Vagina (tissue), 2 donors: ENCODE results near the gene INS. TPM values are rescaled to one million over a fixed set of nuclear protein-coding genes. Genes with fewer than 3 reads are reported as not detected.

Experiments used
- DNase-seq, 2 donors: peaks; one replicate each; pipeline ENCODE4 v3.0.0-alpha.2; 2017; ENCODE audit errors: extremely low spot score in 2 of 2
- H3K27ac ChIP-seq: fragments of 200-600 bp; sonication (generic); one replicate; pipeline ENCODE4 v1.5.1; 2019
- H3K27me3 ChIP-seq: fragments of 200-600 bp; sonication (generic); one replicate; pipeline ENCODE4 v1.5.1; 2019
- H3K36me3 ChIP-seq, 2 donors: fragments of 200-600 bp; sonication (generic); one replicate each; pipeline ENCODE4 v1.5.1; 2017 to 2019
- H3K4me1 ChIP-seq: fragments of 200-600 bp; sonication (generic); one replicate; pipeline ENCODE4 v1.5.1; 2019
- H3K4me3 ChIP-seq, 2 donors: fragments of 200-600 bp; sonication (generic); 1 replicate in 1 of 2; 2 replicates in 1 of 2; pipeline ENCODE4 v1.5.1; 2016 to 2019
- H3K9me3 ChIP-seq: fragments of 200-600 bp; sonication (generic); one replicate; pipeline ENCODE4 v1.5.1; 2019
- CTCF ChIP-seq, 3 experiments: fragments of 450-650 bp in 2 of 3; fragments of 200-600 bp in 1 of 3; sonication (generic) in 1 of 3; IDR thresholded peaks; one replicate each; pipeline ENCODE4 v1.5.1; 2017 to 2019; ENCODE audit warnings: antibody characterized with exemption in 3 of 3, mild to moderate bottlenecking in 2 of 3, moderate library complexity in 2 of 3
- POLR2A ChIP-seq, 2 donors: fragments of 450-650 bp; IDR thresholded peaks; one replicate each; pipeline ENCODE4 v1.6.1; 2017; ENCODE audit warnings: antibody characterized with exemption in 2 of 2, mild to moderate bottlenecking in 2 of 2, moderate library complexity in 2 of 2
- POLR2AphosphoS5 ChIP-seq, 2 donors: sonication (generic); formaldehyde crosslinking; IDR thresholded peaks; one replicate each; pipeline ENCODE4 v1.9.0; 2017; ENCODE audit warnings: antibody characterized with exemption in 2 of 2, mild to moderate bottlenecking in 2 of 2, low read depth in 1 of 2; ENCODE audit not compliant: insufficient read depth in 1 of 2
- intact Hi-C: fragments of 100-400 bp; cut with DNase I; formaldehyde crosslinking; loops from one replicate; pipeline ENCODE4 v1.15.1; 2023
- total RNA-seq: library from RNA; depleted of rRNA; stranded (reverse); fragments of >200 nt; gene quantifications from one replicate; pipeline ENCODE4 v1.2.3, GENCODE V29; 2016

The INS gene
- total RNA-seq, 1 donor from 2014 or later: not detected

GRCh38 chr11:2153581-2154194, 7.3 kb downstream of the INS start:
- H3K36me3 ChIP-seq: no peaks in the 10 kb centered on the region
- H3K4me3 ChIP-seq: no peak overlapping the region
- no peak overlapping the region for H3K27ac ChIP-seq
- no peak for DNase-seq
- H3K9me3 ChIP-seq: no peaks in the 10 kb centered on the region
- no peak for TF ChIP-seq POLR2A (IDR thresholded peaks at IDR 0.05)
- no peak for TF ChIP-seq CTCF (IDR thresholded peaks at IDR 0.05)
- no peak for TF ChIP-seq POLR2AphosphoS5 (IDR thresholded peaks at IDR 0.05; ENCODE audit: insufficient read depth in 1 of 2, low read depth in 1 of 2)
- peaks cover 4% of the 10 kb centered on the region for H3K4me1 ChIP-seq
- no peaks in the 10 kb centered on the region for H3K27me3 ChIP-seq
- intact Hi-C loops: loop anchor here (5.0 to 10.0 kb wide), 4 partner anchors 271 to 499 kb away; partner anchors contain the start of genes KRTAP5-6 and TNNI2

GRCh38 chr11:2151500-2152257, 9.3 kb downstream of the INS start:
- Histone ChIP-seq H3K4me3 (peak overlapping the region in 1 of 2 donors; percentile 22), H3K27me3 (peaks cover 5% of the 10 kb centered on the region), H3K27ac (no peak overlapping the region), H3K36me3 (no peaks in the 10 kb centered on the region), H3K9me3 (no peaks in the 10 kb centered on the region), H3K4me1 (peaks cover 4% of the 10 kb centered on the region)
- peak in 1 of 2 donors; percentile 90 for DNase-seq
- TF ChIP-seq CTCF (IDR thresholded peaks at IDR 0.05) (peak; percentile 97 to 98 (median 98)), POLR2A (IDR thresholded peaks at IDR 0.05) (no peak)
- intact Hi-C loops: loop anchor here (5.0 to 10.0 kb wide), 4 partner anchors 269 to 497 kb away; partner anchors contain the start of genes KRTAP5-6 and TNNI2

DNA sequence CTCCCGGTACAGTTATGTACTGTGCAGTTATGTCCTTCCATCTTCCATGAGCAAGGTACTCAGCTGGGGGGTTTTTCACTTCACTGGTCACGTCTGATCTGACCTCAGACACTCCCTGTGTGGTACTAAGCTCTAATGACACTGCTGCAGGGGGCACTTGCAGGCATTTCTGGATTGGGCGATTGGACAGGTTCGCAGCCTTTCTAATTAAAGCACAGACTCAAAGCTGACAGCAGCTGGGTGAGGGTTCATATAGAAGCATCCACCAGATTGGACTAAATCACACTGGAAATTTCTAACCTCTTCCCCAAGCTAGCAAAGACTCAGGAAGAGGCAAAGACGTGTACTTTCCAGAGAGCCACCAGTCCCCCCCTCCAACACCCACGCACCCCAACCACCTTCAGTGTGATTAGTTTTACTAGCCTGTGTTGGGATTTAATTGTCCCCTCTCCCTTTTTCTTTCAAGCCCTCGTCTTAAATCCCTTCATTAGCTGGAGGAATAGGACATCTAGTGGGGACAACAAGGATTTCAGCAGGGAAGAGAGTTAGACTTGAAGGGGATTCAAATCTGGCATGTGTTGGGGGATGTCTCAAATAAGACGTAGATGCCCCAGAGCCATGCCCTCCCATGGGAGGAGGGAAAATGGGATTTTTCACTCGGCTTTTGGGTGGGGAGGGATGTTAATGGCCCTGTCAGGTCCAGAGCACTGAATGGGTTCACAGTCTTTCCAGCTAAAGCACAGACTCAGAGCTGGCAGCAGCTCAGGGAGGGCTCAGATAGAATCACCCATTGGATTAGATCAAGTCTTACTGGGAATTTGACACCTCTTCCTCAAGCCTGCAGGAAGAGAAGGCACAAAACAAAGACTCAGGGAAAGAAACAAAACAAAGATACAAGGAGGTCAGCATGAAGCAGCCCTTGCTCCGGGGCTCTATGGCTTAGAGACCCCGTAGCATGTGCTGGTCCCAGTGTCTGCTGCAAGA, 10.9 kb downstream of the INS start:
- intact Hi-C loops: loop anchor here (5.0 to 10.0 kb wide), 4 partner anchors 268 to 495 kb away; partner anchors contain the start of genes KRTAP5-6 and TNNI2
- DNase-seq: no peak

GRCh38 chr11:2149460-2149859, 11.5 kb downstream of the INS start:
- intact Hi-C loops: no loop called here
- Histone ChIP-seq H3K27ac (no peak overlapping the region), H3K4me1 (peaks cover 6% of the 10 kb centered on the region), H3K27me3 (peaks cover 11% of the 10 kb centered on the region), H3K9me3 (no peaks in the 10 kb centered on the region), H3K4me3 (no peak overlapping the region), H3K36me3 (no peaks in the 10 kb centered on the region)
- no peak for TF ChIP-seq POLR2AphosphoS5 (IDR thresholded peaks at IDR 0.05; ENCODE audit: insufficient read depth in 1 of 2, low read depth in 1 of 2)
- TF ChIP-seq POLR2A (IDR thresholded peaks at IDR 0.05): no peak
- no peak for TF ChIP-seq CTCF (IDR thresholded peaks at IDR 0.05)
- no peak for DNase-seq

More for the DNA sequence above, 10.9 kb downstream of the INS start:
- no peak overlapping the region for H3K4me3 ChIP-seq
- peaks cover 4% of the 10 kb centered on the region for H3K4me1 ChIP-seq
- no peak overlapping the region for H3K27ac ChIP-seq
- H3K27me3 ChIP-seq: peaks cover 11% of the 10 kb centered on the region
- H3K9me3 ChIP-seq: no peaks in the 10 kb centered on the region
- no peak for TF ChIP-seq POLR2AphosphoS5 (IDR thresholded peaks at IDR 0.05; ENCODE audit: insufficient read depth in 1 of 2, low read depth in 1 of 2)
- TF ChIP-seq CTCF (IDR thresholded peaks at IDR 0.05): peak in 2 of 3 experiments; percentile 18 to 20
- TF ChIP-seq POLR2A (IDR thresholded peaks at IDR 0.05): no peak
- H3K36me3 ChIP-seq: no peaks in the 10 kb centered on the region
